ENCODE results near the gene HTR2C.
"Not testable (repeated sequence)": the region's sequence is repeated elsewhere in the genome, so short reads cannot be mapped to it uniquely, and the experiment has no call there.

HTR2C gene

DNA sequence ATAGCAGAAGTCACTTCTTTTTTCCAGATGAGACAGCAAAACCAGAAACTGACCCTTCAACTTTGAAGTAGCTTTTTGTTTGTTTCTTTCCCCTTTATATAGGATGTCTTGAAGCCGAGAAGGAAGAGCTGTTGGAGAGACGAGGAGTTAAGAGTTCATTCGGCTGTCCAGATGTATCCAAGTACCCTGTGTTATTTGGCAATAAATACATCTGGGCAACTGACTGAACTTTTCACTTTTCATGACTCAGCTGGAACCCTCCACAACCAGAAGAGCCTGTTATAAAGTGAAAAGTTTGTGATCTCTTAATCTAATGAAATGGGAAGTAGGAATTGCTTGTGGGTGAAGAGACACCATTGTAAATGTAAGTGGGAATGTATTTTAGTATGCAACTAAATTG, 131.2 kb downstream of the HTR2C start:
- no peak for DNase-seq

DNA sequence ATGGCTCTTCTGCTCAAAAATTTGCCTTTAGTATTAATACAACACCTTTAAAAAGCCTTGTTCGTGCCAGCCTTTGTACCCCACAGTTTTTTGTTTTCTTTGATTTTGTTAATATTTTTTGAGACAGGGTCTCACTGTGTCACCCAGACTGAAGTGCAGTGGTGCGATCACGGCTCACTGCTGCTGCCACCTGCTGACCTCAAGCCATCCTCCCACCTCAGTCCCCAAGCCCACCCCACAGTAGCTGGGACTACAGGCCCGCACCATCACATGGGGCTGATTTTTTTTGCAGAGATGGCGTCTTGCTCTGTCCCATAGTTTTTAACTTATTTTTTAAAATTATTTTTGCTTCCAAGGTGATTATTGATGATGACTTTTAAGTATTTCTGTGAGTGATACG, 134.0 kb downstream of the HTR2C start:
- no peak for DNase-seq

DNA sequence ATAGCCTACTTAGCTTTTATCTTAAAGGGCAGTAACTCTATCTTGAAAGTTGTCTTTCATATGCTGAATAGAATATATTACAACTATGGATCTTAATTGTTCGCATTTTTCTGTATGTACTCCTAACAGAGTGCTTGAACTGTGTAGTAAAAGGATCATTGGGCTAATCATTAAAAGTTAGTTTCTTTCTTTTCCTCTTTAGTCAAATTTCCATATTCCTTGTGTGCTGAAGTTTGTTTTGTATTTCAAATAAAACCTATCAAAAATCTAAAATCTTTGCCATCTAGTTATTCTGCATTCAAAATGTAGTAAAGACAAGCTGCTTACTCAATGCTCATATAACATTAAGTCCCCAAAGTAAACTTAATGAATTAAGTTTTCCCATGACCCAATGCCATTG, 182.7 kb downstream of the HTR2C start:
- no peak for DNase-seq

DNA sequence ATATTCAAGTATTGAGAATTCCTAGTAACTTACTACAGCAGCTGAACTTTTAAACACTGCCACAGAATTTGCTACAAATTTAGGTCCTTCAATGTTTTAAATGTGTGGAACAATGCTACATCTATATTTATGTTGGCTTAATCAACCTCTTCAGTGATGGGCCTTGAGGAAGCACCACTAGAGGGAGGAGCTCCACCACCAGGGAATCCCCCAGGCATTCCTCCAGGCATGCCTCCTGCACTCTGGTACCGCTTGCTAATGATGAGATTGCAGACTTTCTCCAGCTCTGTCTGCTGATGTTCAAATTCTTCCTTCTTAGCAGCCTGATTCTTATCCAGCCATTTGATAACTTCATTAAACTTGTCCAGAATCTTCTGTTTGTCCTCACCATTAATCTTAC, 190.8 kb downstream of the HTR2C start:
- DNase-seq: no peak

DNA sequence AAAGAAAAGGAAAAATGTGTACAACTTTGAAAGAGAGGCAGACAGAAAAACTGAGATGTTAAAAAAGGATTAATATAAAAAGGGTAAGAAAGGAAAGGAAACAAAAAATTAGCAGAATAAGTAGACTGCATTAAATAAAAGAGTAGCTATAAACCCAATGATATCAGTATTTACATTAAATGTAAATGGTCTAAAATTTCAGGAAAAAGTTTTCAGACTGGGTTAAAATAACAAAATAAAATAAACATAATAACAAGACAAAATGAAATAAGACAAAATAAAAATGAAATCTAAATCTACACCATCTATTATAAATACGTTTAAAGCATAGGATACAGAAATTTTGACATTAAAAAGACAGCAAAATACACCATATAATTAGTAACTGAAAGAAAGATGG, 199.0 kb downstream of the HTR2C start:
- DNase-seq: no peak

DNA sequence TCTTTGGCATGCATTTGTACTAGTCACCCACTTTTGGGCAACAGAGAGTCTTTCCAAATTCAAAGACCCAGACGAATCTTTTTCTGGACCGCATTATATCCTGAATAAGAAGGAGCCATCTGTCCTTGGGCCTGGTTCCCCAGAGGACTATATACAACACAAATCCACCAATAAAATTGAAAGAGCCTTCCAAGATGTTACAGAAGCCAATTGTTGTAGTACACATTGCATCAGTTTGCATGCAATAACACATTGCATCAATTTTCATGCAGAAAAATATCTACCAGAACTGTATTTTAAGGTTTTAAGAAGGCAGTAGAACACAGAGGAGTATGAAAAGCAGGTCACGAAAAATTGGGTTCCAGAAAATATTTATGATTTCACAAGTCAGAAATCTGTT, 203.2 kb downstream of the HTR2C start:
- DNase-seq: no peak

DNA sequence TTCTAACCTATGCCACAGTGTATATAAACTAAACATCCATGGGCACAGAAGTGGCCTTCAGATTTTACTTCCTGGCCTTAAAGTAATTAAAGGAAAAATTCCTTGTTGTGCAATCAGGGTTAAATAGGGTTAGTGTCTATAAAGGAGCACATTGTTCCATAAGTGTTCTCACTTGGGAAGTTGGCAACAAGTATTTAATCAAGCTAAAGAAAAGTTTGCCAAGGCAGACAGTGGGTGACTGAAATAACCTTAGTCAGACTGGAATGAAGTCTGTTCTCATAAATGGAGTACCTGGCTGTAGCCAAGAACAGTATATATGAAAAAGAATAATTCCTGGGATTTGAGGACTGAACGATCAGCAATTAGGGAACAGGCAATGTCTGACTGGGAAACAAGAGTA, 213.6 kb downstream of the HTR2C start:
- no peak for DNase-seq

DNA sequence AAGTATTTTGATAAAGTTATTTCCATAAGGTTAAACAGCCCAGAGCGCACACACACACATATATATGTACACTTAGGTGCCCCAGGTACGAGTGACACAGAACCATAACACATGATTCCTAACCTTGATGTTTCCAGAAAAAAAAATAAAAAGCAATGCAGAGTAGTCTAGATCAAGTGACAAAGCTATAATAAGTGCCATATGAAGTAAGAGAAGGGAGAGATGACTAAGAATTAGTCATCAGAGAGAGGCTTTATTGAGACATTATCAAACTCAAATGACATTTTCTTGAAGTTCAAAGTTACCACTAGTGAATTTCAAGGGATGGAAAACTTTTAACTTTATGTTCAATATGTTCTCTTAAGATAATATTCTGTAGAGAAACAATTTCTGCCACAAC, 215.0 kb downstream of the HTR2C start:
- no peak for DNase-seq

DNA sequence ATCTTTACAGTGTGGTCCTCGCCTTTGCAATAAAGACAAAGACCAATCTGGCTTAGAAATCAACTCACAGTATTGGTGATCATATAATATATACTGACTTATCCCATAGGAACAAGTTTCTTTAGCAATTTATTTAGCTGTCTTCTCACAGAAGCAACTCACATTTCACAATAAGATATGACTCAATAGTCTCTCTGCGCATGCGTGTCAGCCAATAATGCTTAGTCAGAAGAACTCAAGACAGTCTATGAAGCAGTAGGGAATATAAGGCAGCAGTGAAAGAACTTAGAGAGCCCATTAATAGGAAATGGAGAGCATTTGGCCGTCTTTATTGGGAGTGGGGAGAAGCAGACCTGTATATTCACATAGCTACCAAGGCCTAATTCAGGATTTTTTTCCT, 216.8 kb downstream of the HTR2C start:
- DNase-seq: no peak

DNA sequence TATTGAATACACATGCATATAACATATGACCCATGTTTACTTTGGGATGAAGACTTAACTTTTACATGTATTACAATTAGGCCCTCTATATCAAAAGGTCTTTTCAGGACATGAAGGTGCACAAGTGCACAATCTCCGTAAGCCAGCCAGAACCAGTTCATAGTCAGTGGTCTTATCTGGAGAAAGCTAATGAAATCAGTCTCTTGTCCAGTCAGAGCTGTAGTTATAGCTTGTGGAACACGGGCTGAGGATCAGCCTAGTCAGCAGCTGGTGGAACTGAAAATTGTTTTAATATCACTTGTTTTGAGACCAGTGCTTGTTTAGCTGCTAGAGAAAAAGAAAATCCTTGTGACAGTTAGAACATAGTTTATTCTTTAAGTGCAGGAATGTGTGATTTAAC, 235.6 kb downstream of the HTR2C start:
- DNase-seq: no peak

DNA sequence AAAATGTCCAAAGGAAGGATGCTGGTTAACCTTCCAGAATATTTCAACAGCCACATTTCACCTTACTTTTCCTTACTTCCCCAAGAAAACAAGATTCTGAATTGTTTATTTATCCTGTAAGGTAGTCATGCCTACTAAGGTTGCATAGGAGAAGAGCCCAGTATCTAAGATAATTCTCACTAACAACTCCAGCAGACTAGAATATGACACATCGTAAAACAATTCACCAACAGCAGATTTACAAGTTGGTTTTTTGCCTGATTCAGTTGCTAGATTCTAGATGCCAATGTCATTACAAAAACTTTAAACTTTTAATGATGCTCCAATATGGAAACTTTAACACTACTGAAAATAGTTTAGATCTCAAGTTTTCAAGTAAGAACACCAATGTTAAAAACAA, 257.2 kb downstream of the HTR2C start:
- no peak for DNase-seq

DNA sequence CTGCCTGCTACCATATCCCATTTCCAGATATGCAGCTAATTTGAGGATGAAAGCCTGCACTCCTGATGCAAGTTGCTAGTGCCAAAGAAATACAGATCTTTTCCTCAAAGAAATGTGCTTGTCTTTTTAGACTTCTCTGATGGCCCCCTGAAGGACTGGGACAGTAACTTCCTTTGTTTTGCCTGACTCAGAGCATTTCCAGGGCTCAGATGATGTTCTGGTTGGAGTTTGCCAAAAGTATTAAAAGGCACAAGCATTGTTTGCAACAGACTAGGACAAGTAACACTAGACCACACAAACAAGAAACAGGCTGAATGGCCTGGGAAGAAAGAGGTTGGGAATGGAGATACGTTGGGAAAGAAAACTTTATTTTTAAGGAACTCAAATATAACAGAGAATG, 258.3 kb downstream of the HTR2C start:
- no peak for DNase-seq

DNA sequence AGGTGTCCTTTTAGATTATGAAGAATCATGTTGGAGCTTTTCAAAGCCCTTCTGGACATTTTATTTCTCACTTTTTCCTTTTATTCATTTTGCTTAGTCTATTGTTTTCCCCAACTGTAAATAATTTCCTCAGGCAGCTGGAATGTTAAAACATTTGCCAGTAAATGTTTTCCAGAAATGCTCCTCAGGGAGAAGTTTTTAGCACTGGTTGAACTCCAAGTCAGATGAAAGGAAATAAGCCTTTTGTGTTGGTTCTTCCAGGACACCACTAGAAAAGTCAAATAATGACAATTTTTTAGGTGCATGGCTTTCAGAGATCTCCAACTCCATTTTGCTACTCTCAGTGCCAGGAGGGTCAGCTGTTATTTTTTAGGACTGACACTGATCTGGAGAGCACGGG, 305.6 kb downstream of the HTR2C start:
- no peak for DNase-seq

DNA sequence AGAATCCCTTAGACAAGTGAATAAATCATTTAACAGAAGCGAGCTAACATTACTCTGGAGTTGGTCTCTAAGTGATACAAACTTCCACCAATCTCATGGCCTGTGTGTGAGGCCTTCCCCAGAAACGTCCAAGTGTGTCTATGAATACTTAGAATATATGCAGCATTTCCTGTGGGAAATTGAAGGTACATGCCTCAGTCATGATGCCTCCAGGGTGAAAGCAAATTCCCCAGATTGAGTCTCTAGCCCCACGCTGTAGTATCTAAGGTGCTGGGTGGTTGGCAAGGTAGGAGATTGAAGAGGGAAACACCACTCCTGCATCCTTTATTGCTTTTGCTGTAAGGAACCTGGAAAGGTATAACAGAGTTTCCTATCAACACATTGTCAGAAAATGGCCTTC, 319.7 kb downstream of the HTR2C start:
- DNase-seq: no peak

DNA sequence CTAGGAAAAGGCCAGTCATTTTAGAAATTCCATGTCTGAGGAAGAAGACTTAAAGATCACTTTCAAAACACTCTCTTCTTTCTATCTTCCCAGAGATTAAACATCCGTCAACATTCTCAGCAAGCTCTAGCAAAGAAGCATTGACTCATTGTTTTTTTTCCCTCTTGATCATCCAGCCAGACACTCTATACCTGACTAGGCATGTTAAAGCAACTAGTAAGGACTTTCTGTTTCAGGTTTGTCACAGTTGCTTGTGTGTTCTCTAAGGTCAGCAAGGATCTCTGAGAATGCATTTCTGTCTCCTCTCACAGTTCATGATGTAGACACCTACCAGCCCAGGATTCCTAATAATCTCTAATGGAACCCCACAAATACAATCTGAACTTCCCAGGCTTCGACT, 321.4 kb downstream of the HTR2C start:
- DNase-seq: no peak

DNA sequence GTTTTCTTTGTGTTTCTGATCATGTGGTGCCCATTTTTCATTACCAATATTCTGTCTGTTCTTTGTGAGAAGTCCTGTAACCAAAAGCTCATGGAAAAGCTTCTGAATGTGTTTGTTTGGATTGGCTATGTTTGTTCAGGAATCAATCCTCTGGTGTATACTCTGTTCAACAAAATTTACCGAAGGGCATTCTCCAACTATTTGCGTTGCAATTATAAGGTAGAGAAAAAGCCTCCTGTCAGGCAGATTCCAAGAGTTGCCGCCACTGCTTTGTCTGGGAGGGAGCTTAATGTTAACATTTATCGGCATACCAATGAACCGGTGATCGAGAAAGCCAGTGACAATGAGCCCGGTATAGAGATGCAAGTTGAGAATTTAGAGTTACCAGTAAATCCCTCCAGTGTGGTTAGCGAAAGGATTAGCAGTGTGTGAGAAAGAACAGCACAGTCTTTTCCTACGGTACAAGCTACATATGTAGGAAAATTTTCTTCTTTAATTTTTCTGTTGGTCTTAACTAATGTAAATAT, 323.2 kb downstream of the HTR2C start:
- no peak for DNase-seq

DNA sequence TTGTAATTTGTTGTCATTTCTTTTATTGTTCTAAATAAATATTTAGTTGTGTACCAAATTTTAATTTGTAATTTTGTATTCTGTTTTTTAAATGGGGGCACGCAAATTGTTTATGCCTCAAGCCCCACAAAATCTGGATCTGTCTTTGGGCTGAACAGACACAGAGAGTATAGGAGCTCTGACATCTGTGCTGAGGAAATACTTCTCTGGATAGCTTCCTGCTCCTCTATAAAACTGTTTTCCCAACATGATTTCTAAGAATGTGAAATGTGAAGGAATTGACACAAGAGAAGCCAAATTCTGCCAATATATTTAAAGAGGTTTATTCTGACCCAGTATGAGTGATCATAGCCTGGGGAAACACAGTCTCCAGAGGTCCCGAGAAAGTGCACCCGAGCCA, 340.5 kb downstream of the HTR2C start:
- no peak for DNase-seq

DNA sequence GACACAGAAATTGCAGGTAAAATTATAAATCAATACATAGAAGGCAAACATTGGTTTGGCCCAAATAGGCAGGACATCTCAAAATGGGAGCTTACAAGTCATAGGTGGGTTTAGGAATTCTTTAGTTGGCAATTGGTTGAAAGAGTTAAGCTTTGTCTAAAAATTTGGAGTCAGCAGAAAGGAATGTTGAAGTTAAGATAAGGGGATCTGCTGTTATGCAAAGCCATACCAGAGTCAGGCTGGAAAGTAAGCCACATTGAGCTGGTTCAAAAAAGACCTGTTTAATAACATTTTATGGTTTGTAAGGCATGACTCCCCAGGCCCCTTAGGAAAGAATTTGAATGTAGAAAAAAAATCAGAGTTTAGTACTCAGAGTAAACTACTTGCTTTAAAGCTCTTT, 341.0 kb downstream of the HTR2C start:
- no peak for DNase-seq

DNA sequence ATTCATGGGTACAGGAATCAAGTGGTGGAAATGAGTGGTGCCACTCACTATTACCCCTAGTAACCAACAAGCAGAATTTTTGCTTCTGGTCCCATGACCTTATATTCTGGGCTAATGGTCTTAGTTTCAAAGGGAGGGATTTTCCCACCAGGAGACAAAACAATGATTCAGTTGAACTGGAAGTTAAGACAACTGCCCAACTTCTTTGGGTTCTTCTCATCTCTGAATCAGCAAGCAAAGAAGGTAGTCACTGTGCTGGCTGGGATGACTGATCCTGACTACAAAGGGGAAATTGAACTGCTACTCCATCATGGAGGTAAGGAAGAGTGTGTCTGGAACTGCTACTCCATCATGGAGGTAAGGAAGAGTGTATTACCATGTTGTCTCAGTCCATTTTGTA, 346.3 kb downstream of the HTR2C start:
- DNase-seq: no peak

DNA sequence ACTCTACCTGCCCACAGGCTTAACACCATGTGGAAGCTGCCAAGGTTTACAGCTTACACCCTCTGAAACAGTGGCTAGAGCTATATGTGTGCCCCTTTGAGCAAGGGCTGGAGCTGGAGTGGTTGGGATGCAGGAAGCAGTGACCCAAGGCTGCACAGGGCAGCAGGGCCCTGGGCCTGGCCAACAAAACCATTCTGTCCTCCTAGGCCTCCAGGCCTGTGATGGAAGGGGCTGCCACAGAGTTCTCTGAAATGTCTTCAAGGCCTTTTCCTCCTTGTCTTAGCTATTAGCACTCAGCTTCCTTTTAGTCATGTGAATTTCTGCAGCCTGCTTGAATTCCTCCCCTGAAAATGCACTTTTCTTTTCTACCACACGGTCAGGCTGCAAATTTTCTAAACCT, 348.7 kb downstream of the HTR2C start:
- no peak for DNase-seq

DNA sequence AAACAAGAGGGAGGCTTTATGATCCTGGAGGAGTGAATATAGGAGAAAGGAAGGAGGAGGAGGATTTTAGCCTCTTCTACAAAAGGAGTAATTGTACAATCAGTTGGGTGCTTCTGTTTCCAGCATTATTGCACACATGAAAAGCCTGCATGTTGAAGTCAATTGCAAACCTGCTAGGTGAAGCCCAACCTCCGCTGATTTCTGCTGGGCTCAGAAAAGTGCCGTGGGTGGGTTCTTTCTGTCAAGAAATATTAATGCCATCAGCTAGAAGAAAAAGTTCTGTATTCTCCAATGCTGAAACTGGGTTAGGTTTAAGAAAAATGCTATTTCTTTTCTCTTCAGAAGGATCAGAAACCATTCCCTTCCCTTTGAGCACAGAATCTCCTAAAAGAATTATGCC, 349.4 kb downstream of the HTR2C start:
- not testable (repeated sequence) for DNase-seq

DNA sequence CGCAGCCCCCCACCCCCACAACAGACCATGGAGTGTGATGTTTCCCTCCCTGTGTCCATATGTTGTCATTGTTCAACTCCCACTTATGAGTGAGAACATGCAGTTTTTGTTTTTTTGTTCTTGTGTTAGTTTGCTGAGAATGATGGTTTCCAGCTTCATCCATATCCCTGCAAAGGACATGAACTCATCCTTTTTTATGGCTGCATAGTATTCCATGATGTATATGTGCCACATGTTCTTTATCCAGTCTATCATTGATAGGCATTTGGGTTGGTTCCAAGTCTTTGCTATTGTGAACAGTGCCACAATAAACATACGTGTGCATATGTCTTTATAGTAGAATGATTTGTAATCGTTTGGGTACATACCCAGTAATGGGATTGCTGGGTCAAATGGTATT, 353.2 kb downstream of the HTR2C start:
- DNase-seq: not testable (repeated sequence)

DNA sequence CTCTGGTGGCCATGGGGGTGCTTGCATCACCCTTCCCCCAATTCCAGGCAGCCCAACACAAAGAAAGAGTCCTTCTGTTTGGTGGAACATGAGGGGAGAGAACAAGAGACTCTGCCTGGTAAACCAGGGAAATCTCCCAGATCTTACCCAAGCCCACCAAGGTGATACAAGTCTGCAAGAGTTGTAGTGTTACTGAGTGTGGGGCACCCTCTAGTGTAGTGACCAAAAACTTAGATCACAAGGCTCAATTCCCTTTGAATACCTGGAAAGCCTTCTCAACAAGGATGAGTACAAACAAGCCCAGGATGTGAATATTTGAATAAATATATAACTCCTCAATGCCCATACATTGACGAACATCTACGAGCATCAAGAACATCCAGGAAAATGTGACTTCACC, 368.8 kb downstream of the HTR2C start:
- DNase-seq: no peak
